Sigmoid colon (tissue), 4 donors: Measurements from ENCODE around the gene ATRNL1.

Source experiments
- CTCF ChIP-seq, 4 experiments: fragments of 450-650 bp in 3 of 4; fragments of 200-600 bp in 1 of 4; IDR thresholded peaks; one replicate each; pipeline ENCODE4 v1.5.1; 2016 to 2019; ENCODE audit warnings: antibody characterized with exemption in 4 of 4, mild to moderate bottlenecking in 3 of 4, moderate library complexity in 2 of 4
- EP300 ChIP-seq, 4 donors: sonication (generic); formaldehyde crosslinking; IDR thresholded peaks; one replicate each; pipeline ENCODE4 v1.6.1; 2017; ENCODE audit warnings: antibody characterized with exemption in 4 of 4
- POLR2A ChIP-seq, 2 donors: fragments of 450-650 bp; IDR thresholded peaks; one replicate each; pipeline ENCODE4 v1.6.1; 2016; ENCODE audit warnings: antibody characterized with exemption in 2 of 2, mild to moderate bottlenecking in 2 of 2, moderate library complexity in 2 of 2
- POLR2AphosphoS5 ChIP-seq, 4 donors: sonication (generic); formaldehyde crosslinking; IDR thresholded peaks; one replicate each; pipeline ENCODE4 v1.6.1; 2017; ENCODE audit warnings: antibody characterized with exemption in 4 of 4

- TF ChIP-seq CTCF (IDR thresholded peaks at IDR 0.05) (no peak), POLR2A (IDR thresholded peaks at IDR 0.05) (no peak), POLR2AphosphoS5 (IDR thresholded peaks at IDR 0.05) (no peak), EP300 (IDR thresholded peaks at IDR 0.05) (no peak)
Observed at GRCh38 chr10:115118346-115118745, 25.2 kb downstream of the ATRNL1 start.
